HFFc6 (cell line): ENCODE results near the gene TPSB2. TPM values are rescaled to one million over a fixed set of nuclear protein-coding genes. Genes with fewer than 3 reads are reported as not detected.
A peak's percentile ranks its signal among the peaks of the same experiment; 100 is the strongest.

Experiments
- DNase-seq: peaks from one replicate; pipeline ENCODE4 v3.0.0-alpha.2; 2018
- H3K27ac Mint-ChIP-seq: 2 replicates; pipeline ENCODE4 v1.8.0; 2020; ENCODE audit warnings: mild to moderate bottlenecking, mixed read lengths
- H3K27me3 Mint-ChIP-seq: 2 replicates; pipeline ENCODE4 v1.8.0; 2021; ENCODE audit warnings: mild to moderate bottlenecking, moderate library complexity, mixed read lengths; ENCODE audit not compliant: insufficient read depth
- H3K36me3 Mint-ChIP-seq: 2 replicates; pipeline ENCODE4 v1.8.0; 2021; ENCODE audit warnings: low read depth, mixed read lengths
- H3K4me1 Mint-ChIP-seq: 2 replicates; pipeline ENCODE4 v1.8.0; 2020; ENCODE audit warnings: low read depth, mixed read lengths
- H3K4me3 Mint-ChIP-seq: 2 replicates; pipeline ENCODE4 v1.8.0; 2020; ENCODE audit warnings: mild to moderate bottlenecking, moderate library complexity, mixed read lengths
- H3K9me3 Mint-ChIP-seq: 2 replicates; pipeline ENCODE4 v1.8.0; 2020; ENCODE audit warnings: mild to moderate bottlenecking, mixed read lengths
- CTCF ChIP-seq: fragments of 200-600 bp; sonication (generic); IDR thresholded peaks from 2 replicates; pipeline ENCODE4 v1.5.0; 2021; ENCODE audit warnings: antibody characterized with exemption, mild to moderate bottlenecking
- total RNA-seq, 6 experiments: library from RNA; stranded (reverse); fragmentation: NEBNext Ultra II Directional; extraction: Animal tissue kit (Norgen Biotek cat#: 25700); gene quantifications; 2 replicates in 1 of 6; 3 replicates in 5 of 6; pipeline ENCODE4 v1.2.3, GENCODE V29; 2021

TPSB2 gene
- total RNA-seq, 6 experiments from 2014 or later, result not detected

- no peak for TF ChIP-seq CTCF
- Mint-ChIP-seq H3K36me3 (no peaks in the 10 kb centered on the region), H3K27me3 (peaks cover 2% of the 10 kb centered on the region), H3K4me3 (no peak overlapping the region), H3K4me1 (no peaks in the 10 kb centered on the region), H3K9me3 (no peaks in the 10 kb centered on the region), H3K27ac (no peak overlapping the region)
- no peak for DNase-seq
These were observed 45.0 kb downstream of the TPSB2 start for GRCh38 chr16:1184980-1185379.

- no peak overlapping the region for H3K27ac Mint-ChIP-seq
- peaks cover 2% of the 10 kb centered on the region for H3K27me3 Mint-ChIP-seq
- no peak for DNase-seq
- no peaks in the 10 kb centered on the region for H3K9me3 Mint-ChIP-seq
- no peak for TF ChIP-seq CTCF
- H3K4me1 Mint-ChIP-seq, result no peaks in the 10 kb centered on the region
- H3K36me3 Mint-ChIP-seq, result no peaks in the 10 kb centered on the region
- H3K4me3 Mint-ChIP-seq, result no peak overlapping the region
These were observed 45.7 kb downstream of the TPSB2 start for GRCh38 chr16:1184156-1184868.

GRCh38 chr16:1182950-1183907 lies 46.8 kb downstream of the TPSB2 start:
- H3K27me3 Mint-ChIP-seq, result peaks cover 2% of the 10 kb centered on the region
- no peaks in the 10 kb centered on the region for H3K9me3 Mint-ChIP-seq
- no peaks in the 10 kb centered on the region for H3K36me3 Mint-ChIP-seq
- H3K4me3 Mint-ChIP-seq, result no peak overlapping the region
- no peak overlapping the region for H3K27ac Mint-ChIP-seq
- no peak for DNase-seq
- no peak for TF ChIP-seq CTCF
- H3K4me1 Mint-ChIP-seq, result no peaks in the 10 kb centered on the region

GRCh38 chr16:1182316-1182671 lies 47.7 kb downstream of the TPSB2 start:
- Mint-ChIP-seq H3K9me3 (no peaks in the 10 kb centered on the region), H3K4me1 (no peaks in the 10 kb centered on the region), H3K36me3 (no peaks in the 10 kb centered on the region), H3K27ac (no peak overlapping the region), H3K27me3 (peaks cover 2% of the 10 kb centered on the region), H3K4me3 (no peak overlapping the region)
- peak; percentile 50 for DNase-seq
- no peak for TF ChIP-seq CTCF

- Mint-ChIP-seq H3K27me3 (peaks cover 2% of the 10 kb centered on the region), H3K36me3 (no peaks in the 10 kb centered on the region), H3K4me3 (no peak overlapping the region), H3K27ac (no peak overlapping the region), H3K4me1 (no peaks in the 10 kb centered on the region), H3K9me3 (no peaks in the 10 kb centered on the region)
- no peak for DNase-seq
- TF ChIP-seq CTCF, result peak; percentile 35; the same call in 1 of the 2 replicates
These were observed 48.3 kb downstream of the TPSB2 start for GRCh38 chr16:1181404-1182315.
